Activated naive CD4-positive, alpha-beta T cell treated with anti-CD3 and anti-CD28 coated beads, Interleukin-2, amount 10 ng/mL, durations not matched to agents 7 days and 5 days (primary cell): ENCODE measurements around the gene GABRA4.
A peak's percentile ranks its signal among the peaks of the same experiment; 100 is the strongest.

Experiments
- CTCF ChIA-PET: fragments of 350-600 bp; sonication (Branson Sonifier 250); formaldehyde crosslinking; loops from one replicate; lab custom pipeline; 2021; ENCODE audit warnings: antibody characterized with exemption; lab: Charles Lee
- DNase-seq: peaks from one replicate; pipeline ENCODE4 v3.0.0-alpha.2; 2020
- H3K27ac Mint-ChIP-seq: one replicate; pipeline ENCODE4 v1.8.0; 2021; ENCODE audit warnings: mild to moderate bottlenecking, moderate library complexity, mixed read lengths
- H3K27me3 Mint-ChIP-seq: one replicate; pipeline ENCODE4 v1.8.0; 2021; ENCODE audit warnings: mild to moderate bottlenecking, mixed read lengths
- H3K36me3 Mint-ChIP-seq: one replicate; pipeline ENCODE4 v1.8.0; 2021; ENCODE audit warnings: mixed read lengths
- H3K4me1 Mint-ChIP-seq: one replicate; pipeline ENCODE4 v1.8.0; 2021; ENCODE audit warnings: mixed read lengths
- H3K4me3 Mint-ChIP-seq: one replicate; pipeline ENCODE4 v1.8.0; 2021; ENCODE audit warnings: mild to moderate bottlenecking, moderate library complexity, mixed read lengths
- H3K9me3 Mint-ChIP-seq: one replicate; pipeline ENCODE4 v1.8.0; 2021; ENCODE audit warnings: mixed read lengths

GABRA4 gene

DNA sequence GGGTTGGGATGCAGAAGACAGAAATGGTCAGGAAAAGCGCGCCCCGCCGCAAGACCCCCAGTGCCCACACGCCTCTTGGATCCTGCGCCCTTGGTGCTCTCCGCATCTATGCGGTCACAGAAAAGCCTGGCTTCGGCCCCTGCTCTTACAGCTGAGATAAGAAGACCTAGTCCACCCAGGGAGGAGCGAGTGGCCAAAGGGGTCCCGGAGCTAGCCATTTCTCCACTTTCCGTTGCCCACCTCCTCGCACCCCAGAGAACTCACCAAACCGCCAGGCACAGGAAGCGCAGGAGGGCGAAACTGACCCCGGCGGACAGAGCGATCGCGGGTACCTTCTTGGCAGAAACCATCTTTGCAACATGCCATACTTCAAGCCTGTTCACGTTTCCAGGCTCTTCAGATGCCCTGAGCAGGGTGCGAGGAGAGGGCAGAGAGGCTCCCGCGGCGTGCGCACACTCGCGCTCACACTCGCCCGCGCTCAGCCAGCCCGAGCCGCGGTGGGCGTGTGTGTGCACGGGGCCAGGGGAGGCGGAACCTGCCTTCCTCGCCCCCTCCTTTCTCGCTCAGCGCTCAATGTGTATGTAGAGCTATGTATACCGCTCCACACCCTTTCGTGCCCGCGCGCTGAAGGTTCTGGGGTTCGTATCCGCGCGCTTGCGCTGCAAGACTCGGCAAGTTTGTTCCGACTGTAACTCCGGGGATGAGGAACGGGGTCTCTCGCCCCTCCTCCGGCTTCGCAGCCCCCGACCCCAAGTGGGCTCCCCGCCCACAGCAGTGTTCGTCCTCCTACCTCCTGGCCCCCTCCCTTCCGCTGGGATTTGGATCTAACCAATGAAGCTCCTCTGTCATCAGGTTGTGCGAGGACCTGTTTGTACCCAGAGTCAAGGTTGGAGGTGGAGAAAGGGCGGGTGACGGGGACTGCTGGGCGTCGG lies at the start of gene GABRA4:
GABRA4 (minus strand) TSS at position 507 of the 932 bp plus-strand sequence; CDS start at position 350, 157 bp downstream.
- DNase-seq: no peak
- H3K9me3 Mint-ChIP-seq: no peaks in the 10 kb centered on the region
- H3K4me1 Mint-ChIP-seq: peaks cover 15% of the 10 kb centered on the region
- H3K36me3 Mint-ChIP-seq: no peaks in the 10 kb centered on the region
- H3K27ac Mint-ChIP-seq: no peak within 1 kb of the TSS
- H3K4me3 Mint-ChIP-seq: peak within 1 kb of the TSS; percentile 47
- H3K27me3 Mint-ChIP-seq: peaks cover 41% of the 10 kb centered on the region
- CTCF ChIA-PET: no interaction called here

DNA sequence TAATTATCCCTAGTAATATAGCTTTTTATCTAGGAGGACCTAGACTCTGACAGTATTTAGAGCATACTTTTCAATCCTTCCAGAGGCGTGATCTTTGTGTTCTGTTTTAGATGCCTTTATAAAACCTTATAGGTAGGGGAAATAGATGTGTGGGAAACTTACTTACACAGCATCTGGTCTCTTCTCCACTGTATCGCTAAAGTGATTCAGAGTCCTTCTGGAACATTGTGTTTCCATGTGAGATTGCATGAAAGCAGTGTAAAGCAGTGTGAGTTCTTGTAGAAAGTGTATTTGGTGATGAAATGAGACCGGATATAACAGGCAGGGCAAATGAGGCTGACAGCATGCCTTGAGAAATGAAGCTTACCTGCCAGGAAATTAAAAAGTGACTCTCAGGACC lies 47.4 kb upstream of the GABRA4 start:
- H3K9me3 Mint-ChIP-seq: no peaks in the 10 kb centered on the region
- DNase-seq: no peak
- no peaks in the 10 kb centered on the region for H3K36me3 Mint-ChIP-seq
- H3K27ac Mint-ChIP-seq: no peak overlapping the region
- no peaks in the 10 kb centered on the region for H3K4me1 Mint-ChIP-seq
- H3K4me3 Mint-ChIP-seq: no peak overlapping the region
- CTCF ChIA-PET: no interaction called here
- H3K27me3 Mint-ChIP-seq: no peaks in the 10 kb centered on the region

DNA sequence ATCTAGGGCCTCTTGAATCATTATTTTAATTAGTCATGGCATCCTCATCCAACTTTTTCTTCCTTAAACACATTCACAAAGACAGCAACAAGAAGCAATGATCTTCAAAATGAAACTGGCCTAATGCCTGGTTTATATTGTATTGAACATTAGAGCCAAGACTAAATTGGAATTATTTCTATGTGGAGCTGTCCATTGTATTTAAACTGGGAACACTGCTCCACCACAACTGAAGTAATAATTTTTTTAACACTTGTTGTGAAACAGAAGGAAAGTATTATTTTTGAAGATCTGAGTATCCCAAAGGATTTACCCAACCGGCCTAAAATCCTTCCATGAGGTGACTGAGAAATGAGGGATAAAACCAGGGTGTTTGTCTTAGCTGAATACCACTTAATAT lies 44.9 kb upstream of the GABRA4 start:
- no peaks in the 10 kb centered on the region for H3K36me3 Mint-ChIP-seq
- no peaks in the 10 kb centered on the region for H3K27me3 Mint-ChIP-seq
- no peaks in the 10 kb centered on the region for H3K4me1 Mint-ChIP-seq
- CTCF ChIA-PET: no interaction called here
- no peak overlapping the region for H3K27ac Mint-ChIP-seq
- no peaks in the 10 kb centered on the region for H3K9me3 Mint-ChIP-seq
- DNase-seq: no peak
- no peak overlapping the region for H3K4me3 Mint-ChIP-seq

DNA sequence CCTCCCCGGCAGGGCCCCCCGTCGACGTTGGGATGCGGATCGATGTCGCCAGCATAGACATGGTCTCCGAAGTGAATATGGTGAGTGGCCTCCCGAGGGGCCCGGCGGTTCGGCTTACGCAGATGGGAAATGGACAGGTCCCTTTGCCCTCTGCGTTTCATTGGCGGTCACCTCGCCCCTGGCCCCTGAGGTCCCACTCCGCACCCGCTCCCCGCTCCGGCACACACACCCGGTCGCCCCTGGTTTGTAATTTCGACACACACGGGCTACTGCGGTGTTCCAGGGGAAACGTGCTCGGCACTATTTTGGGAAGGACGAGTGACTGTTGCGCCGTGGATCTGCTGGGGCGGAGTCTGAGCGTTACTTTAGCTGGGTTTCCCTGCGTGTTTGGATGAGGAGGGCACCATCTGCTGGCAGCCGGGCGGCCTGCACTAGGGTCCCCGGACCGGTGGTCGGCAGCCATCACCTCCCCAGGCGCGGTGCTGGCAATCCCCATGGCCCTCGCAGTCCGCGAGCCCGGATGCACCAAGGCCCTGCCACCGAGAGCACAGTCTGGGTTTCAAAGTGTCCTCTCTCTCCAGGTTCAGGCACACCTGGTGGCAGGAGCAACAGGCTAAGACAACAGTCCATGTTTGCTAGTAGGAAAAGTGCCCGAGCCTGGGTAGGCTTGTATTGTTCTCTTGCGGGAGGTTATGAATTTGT lies 39.2 kb upstream of the GABRA4 start:
- Mint-ChIP-seq H3K36me3 (no peaks in the 10 kb centered on the region), H3K27me3 (peaks cover 26% of the 10 kb centered on the region), H3K9me3 (no peaks in the 10 kb centered on the region), H3K27ac (no peak overlapping the region), H3K4me3 (peak overlapping the region; percentile 68), H3K4me1 (peaks cover 21% of the 10 kb centered on the region)
- DNase-seq: peak; percentile 65
- CTCF ChIA-PET: interaction anchor here (1.1 to 1.5 kb wide), 3 partner anchors 90 to 184 kb away, joined by 3 to 5 read pairs (median 4); no protein-coding TSS in a partner anchor

DNA sequence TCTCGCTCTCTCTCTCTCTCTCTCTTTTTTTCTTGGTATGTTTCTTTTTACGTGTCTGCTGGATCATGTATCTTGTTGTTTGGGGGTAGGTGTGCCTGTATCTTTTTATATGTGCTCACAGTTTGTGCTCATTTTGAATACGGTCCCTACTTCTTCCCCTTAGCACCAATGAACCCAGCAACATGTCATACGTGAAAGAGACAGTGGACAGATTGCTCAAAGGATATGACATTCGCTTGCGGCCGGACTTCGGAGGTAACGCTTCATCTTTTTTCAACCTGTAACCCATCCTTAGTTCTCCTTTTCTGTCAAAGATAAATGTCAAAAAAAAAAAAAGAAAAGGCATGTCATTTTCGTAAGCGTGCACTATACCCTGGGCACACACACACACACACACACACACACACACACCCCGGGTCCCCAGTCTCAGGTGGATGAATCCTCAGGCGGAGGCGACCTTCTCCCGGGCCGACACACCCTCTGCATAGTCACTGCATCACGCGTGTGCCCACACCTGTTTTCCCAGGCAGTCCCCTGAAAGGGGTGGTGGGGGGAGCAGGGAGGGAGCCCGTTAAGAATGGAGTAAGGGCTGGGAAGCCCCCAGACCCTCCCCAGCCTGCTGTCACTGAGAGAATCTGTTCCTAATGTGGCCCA lies 38.5 kb upstream of the GABRA4 start:
- peak overlapping the region; percentile 68 for H3K4me3 Mint-ChIP-seq
- CTCF ChIA-PET: no interaction called here
- no peak overlapping the region for H3K27ac Mint-ChIP-seq
- peaks cover 21% of the 10 kb centered on the region for H3K4me1 Mint-ChIP-seq
- H3K36me3 Mint-ChIP-seq: no peaks in the 10 kb centered on the region
- H3K9me3 Mint-ChIP-seq: no peaks in the 10 kb centered on the region
- peak; percentile 33 for DNase-seq
- peaks cover 26% of the 10 kb centered on the region for H3K27me3 Mint-ChIP-seq

DNA sequence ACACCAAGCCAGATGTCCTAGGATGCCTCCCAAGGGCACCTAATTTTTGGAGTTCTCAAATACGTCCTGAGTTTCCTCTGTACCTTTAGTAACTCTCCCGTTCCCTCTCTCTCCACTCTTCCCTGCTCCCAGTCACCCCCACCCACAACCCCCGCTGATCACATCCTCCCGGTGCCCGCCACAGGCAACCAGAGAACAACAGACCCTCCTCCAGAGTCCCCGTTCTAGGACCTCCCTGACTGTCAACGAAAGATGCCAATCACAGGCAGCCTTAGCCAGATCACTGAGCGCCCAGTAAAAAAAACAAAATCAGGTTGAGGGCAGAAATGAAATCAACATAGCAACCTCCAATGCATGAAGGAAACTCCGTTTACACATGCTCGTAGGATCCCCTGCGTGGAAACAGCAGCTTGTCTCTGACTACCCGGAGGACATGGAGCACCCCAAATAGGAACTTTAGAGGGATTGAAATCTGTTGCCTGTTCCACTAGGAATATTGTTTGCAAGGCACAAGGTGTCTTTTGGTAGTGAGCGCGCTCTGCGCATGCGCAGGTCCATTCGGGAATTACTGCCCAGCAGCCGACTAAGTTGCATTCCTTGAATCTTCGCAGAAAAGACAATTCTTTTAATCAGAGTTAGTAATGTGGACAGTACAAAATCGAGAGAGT lies 37.8 kb upstream of the GABRA4 start, which contains the start of gene GABRB1:
GABRB1 (plus strand) TSS at position 557 of the 668 bp plus-strand sequence.
- Mint-ChIP-seq H3K36me3 (no peaks in the 10 kb centered on the region), H3K9me3 (no peaks in the 10 kb centered on the region), H3K4me3 (peak within 1 kb of the TSS; percentile 68), H3K27me3 (peaks cover 26% of the 10 kb centered on the region), H3K27ac (no peak within 1 kb of the TSS), H3K4me1 (peaks cover 21% of the 10 kb centered on the region)
- CTCF ChIA-PET: no interaction called here
- peak; percentile 28 for DNase-seq

DNA sequence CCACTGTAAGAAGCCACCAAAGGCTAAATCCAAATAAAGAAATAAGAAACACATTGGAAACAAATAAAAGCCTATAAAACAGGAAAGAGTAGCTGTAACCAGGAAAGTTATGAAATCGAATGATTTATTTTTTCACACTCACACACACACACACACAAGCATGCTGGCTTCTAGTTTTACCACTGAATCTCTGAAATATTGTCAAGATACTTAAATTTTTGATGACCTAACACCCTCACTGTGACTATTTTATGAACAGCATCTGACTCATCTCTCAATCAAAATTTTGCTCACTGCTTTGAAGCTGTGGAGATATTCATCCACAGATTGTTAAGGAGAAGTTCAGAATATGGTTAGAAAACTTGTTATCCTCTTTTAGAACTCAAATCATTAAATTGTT lies 24.1 kb upstream of the GABRA4 start:
- no peaks in the 10 kb centered on the region for H3K9me3 Mint-ChIP-seq
- no peak overlapping the region for H3K27ac Mint-ChIP-seq
- no peaks in the 10 kb centered on the region for H3K4me1 Mint-ChIP-seq
- H3K36me3 Mint-ChIP-seq: no peaks in the 10 kb centered on the region
- CTCF ChIA-PET: no interaction called here
- H3K4me3 Mint-ChIP-seq: no peak overlapping the region
- H3K27me3 Mint-ChIP-seq: peaks cover 13% of the 10 kb centered on the region
- DNase-seq: no peak

DNA sequence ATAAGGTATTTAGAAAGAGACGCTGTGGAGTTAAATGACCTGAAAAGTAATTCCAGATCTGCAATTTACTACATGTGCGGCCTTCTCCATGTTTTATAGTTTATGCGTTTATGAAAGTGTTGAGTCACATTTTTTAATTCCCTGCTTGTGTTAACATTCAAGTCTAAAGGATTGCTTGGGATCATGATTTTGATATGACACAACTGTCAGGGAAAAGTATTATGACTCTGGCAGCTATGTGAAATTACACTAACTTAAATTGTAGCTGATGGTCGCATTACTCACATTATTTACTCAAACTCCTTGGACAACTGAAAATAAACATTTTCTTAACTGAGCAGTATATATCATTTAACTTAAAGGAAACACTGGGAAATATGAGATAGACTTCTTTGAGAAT lies 23.7 kb upstream of the GABRA4 start:
- H3K27ac Mint-ChIP-seq: no peak overlapping the region
- H3K36me3 Mint-ChIP-seq: no peaks in the 10 kb centered on the region
- no peaks in the 10 kb centered on the region for H3K9me3 Mint-ChIP-seq
- DNase-seq: no peak
- no peak overlapping the region for H3K4me3 Mint-ChIP-seq
- peaks cover 13% of the 10 kb centered on the region for H3K27me3 Mint-ChIP-seq
- CTCF ChIA-PET: no interaction called here
- H3K4me1 Mint-ChIP-seq: no peaks in the 10 kb centered on the region

DNA sequence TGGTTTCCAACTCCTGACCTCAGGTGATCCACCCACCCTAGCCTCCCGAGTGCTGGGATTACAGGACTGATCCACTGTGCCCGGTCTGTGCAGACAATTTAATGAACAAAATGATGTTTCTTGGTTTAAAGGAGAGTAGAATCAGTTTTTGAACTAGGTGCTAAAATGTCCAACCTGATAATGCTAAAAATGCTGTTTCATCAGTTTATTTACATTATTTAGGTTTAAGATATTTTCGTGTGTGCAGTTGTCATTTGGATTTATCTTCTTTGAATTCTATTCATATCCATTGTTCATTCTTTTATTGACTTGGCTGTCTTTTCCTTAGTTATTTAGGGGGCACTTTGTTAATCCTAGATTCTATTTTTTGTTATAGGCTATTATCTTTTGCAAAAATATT lies 20.0 kb upstream of the GABRA4 start:
- peaks cover 17% of the 10 kb centered on the region for H3K4me1 Mint-ChIP-seq
- peaks cover 13% of the 10 kb centered on the region for H3K36me3 Mint-ChIP-seq
- no peak overlapping the region for H3K27ac Mint-ChIP-seq
- H3K4me3 Mint-ChIP-seq: no peak overlapping the region
- CTCF ChIA-PET: no interaction called here
- no peak for DNase-seq
- peaks cover 5% of the 10 kb centered on the region for H3K27me3 Mint-ChIP-seq
- H3K9me3 Mint-ChIP-seq: peaks cover 8% of the 10 kb centered on the region

DNA sequence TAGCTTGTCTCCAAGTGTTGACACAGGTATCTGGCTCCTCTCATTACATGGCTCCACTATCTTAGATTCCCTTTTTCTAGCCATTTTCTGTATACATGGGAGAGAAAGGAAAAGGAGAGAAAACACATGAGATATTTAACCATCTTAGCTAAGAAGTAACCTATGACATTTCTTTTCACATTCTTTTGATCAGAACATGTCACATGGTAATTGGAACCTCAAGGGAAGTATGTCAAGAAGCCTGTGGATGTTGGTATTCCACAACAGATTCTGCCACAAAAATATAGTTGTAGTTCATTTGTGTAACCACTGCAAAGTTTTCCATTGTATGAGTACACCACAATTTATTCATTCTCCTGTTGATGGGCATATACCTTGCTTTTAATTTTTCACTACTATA lies 19.3 kb upstream of the GABRA4 start:
- Mint-ChIP-seq H3K27ac (no peak overlapping the region), H3K4me3 (no peak overlapping the region), H3K9me3 (peaks cover 8% of the 10 kb centered on the region), H3K4me1 (peaks cover 17% of the 10 kb centered on the region), H3K27me3 (no peaks in the 10 kb centered on the region), H3K36me3 (peaks cover 13% of the 10 kb centered on the region)
- CTCF ChIA-PET: no interaction called here
- no peak for DNase-seq

DNA sequence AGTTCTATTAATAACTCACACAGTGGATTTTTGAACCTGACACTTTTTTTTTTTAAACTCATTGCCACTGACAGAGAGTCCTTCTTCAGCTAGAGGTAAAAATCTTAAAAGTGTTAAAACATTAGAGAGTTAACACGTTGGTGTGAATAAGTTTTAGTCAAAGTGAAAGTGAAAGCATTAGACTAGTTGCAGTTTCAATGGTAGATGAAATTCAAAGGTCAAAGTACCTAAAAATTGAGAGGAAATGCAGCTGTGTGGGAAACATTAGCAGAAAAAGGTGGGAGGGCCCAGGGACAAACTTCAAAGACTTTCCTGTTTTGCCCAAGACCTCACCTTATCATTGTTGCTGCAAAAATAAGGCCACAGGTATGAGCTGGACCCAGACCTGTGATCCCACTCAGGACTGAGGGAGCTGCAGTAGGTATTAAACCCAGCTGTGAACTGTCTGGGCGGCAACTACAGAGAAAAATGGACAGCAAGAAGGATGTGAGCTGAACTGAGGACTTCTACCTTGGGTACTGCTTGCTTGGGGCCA lies 17.6 kb upstream of the GABRA4 start:
- no peaks in the 10 kb centered on the region for H3K27me3 Mint-ChIP-seq
- peaks cover 13% of the 10 kb centered on the region for H3K36me3 Mint-ChIP-seq
- H3K9me3 Mint-ChIP-seq: peaks cover 8% of the 10 kb centered on the region
- H3K4me3 Mint-ChIP-seq: peak overlapping the region; percentile 9
- H3K27ac Mint-ChIP-seq: peak overlapping the region; percentile 83
- peaks cover 17% of the 10 kb centered on the region for H3K4me1 Mint-ChIP-seq
- DNase-seq: peak; percentile 42
- CTCF ChIA-PET: no interaction called here

DNA sequence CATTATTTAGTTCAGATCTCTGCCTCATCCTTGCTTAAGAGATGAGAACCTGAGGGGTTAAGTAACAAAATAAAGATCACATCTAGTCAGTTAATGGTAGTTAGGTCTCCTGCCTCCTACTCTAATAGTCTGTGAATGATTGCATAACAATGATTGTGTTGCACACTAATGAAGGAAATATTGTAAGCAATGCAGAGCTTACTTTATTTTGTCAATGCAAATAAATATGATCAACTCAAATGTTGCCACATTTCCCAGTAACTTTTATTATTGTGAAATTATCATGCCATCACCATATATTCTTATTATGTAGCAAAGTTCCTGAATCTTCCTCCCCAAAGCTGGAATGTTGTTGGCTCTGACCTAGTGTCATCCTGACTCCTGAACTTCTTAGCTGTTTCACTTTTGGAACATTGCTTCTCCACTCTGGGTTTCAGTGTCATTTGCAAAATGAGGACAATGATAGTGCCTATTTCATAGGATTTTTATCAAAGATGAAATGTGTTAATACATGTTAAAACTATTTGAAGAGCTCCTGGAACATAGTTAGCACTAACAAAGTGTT lies 17.0 kb upstream of the GABRA4 start:
- Mint-ChIP-seq H3K4me3 (peak overlapping the region; percentile 9), H3K27ac (peak overlapping the region; percentile 83), H3K36me3 (peaks cover 13% of the 10 kb centered on the region), H3K4me1 (peaks cover 17% of the 10 kb centered on the region), H3K27me3 (no peaks in the 10 kb centered on the region), H3K9me3 (peaks cover 8% of the 10 kb centered on the region)
- CTCF ChIA-PET: no interaction called here
- no peak for DNase-seq

DNA sequence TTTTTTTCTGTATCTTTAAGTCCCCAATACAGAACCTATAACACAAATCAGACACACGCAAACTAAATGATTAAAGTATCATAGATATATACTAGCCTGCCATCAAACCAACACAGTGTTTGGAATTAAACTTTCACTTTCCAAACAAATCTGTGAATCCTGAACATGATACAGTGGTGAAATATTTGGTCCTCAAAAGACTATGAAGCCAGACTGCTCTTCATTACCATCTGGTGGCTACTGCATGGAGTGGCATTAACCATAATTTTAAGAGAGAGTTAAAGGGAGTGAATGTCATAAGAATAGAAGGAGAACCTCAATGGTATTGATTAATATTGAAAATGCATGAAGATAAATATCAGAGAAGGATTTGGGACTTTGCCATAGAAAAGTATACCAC lies 9.2 kb upstream of the GABRA4 start:
- Mint-ChIP-seq H3K27ac (no peak overlapping the region), H3K4me1 (no peaks in the 10 kb centered on the region), H3K27me3 (peaks cover 3% of the 10 kb centered on the region), H3K4me3 (no peak overlapping the region), H3K36me3 (no peaks in the 10 kb centered on the region), H3K9me3 (no peaks in the 10 kb centered on the region)
- CTCF ChIA-PET: no interaction called here
- DNase-seq: no peak
